SIG-M5 treated with dmso at 0.1 percent for 504 hours (cell line): ENCODE results near the gene ERGIC1.
A peak's percentile ranks its signal among the peaks of the same experiment; 100 is the strongest.

ENCODE experiments used
- DNase-seq: peaks from one replicate; lab custom pipeline; 2025; ENCODE audit not compliant: unreplicated experiment; lab: John Stamatoyannopoulos, UW

Gene ERGIC1

GRCh38 chr5:172898843-172899369 lies 64.9 kb downstream of the ERGIC1 start:
- DNase-seq: no peak

- DNase-seq: no peak
Measured at GRCh38 chr5:172899436-172899835, 65.4 kb downstream of the ERGIC1 start.

- DNase-seq: no peak
Measured at GRCh38 chr5:172901012-172901780, 67.1 kb downstream of the ERGIC1 start.

- DNase-seq: no peak
Measured at GRCh38 chr5:172901788-172902496, 67.9 kb downstream of the ERGIC1 start.

- DNase-seq: peak; percentile 49
Measured at GRCh38 chr5:172902497-172903472, 68.7 kb downstream of the ERGIC1 start.

- peak; percentile 49 for DNase-seq
Measured at GRCh38 chr5:172903790-172904189, 69.7 kb downstream of the ERGIC1 start.

GRCh38 chr5:172904312-172904642 lies 70.2 kb downstream of the ERGIC1 start:
- no peak for DNase-seq

- peak; percentile 66 for DNase-seq
Measured at GRCh38 chr5:172904643-172905345, 70.7 kb downstream of the ERGIC1 start.

- DNase-seq: no peak
Measured at GRCh38 chr5:172905346-172906140, 71.5 kb downstream of the ERGIC1 start.

GRCh38 chr5:172906436-172906835 lies 72.4 kb downstream of the ERGIC1 start:
- no peak for DNase-seq

GRCh38 chr5:172906888-172907287 lies 72.8 kb downstream of the ERGIC1 start:
- DNase-seq: no peak

- no peak for DNase-seq
Measured at GRCh38 chr5:172907657-172908056, 73.6 kb downstream of the ERGIC1 start.

GRCh38 chr5:172908662-172909061 lies 74.6 kb downstream of the ERGIC1 start:
- no peak for DNase-seq

GRCh38 chr5:172909931-172910502 lies 76.0 kb downstream of the ERGIC1 start:
- DNase-seq: no peak

- peak; percentile 8 for DNase-seq
Measured at GRCh38 chr5:172910828-172911627, 77.0 kb downstream of the ERGIC1 start.

GRCh38 chr5:172911628-172911880 lies 77.5 kb downstream of the ERGIC1 start:
- DNase-seq: no peak

- DNase-seq: no peak
Measured at GRCh38 chr5:172911976-172912375, 77.9 kb downstream of the ERGIC1 start.

GRCh38 chr5:172913117-172913850 lies 79.2 kb downstream of the ERGIC1 start:
- no peak for DNase-seq
